HK-2 (cell line): ENCODE results near the gene ZNF385D.

Experiments used
- DNase-seq: peaks from one replicate; pipeline ENCODE4 v3.0.0-alpha.2; 2018; ENCODE audit not compliant: unreplicated experiment

Gene ZNF385D

GRCh38 chr3:21449738-21450137, 301.3 kb downstream of the ZNF385D start:
- DNase-seq: no peak

- DNase-seq: no peak
Measured at GRCh38 chr3:21447476-21448151, 303.4 kb downstream of the ZNF385D start.

- no peak for DNase-seq
Measured at GRCh38 chr3:21446945-21447475, 304.0 kb downstream of the ZNF385D start.

- no peak for DNase-seq
Measured at GRCh38 chr3:21446027-21446426, 305.0 kb downstream of the ZNF385D start.

GRCh38 chr3:21441821-21442220, 309.2 kb downstream of the ZNF385D start:
- no peak for DNase-seq

- DNase-seq: no peak
Measured at GRCh38 chr3:21436835-21437234, 314.2 kb downstream of the ZNF385D start.

- DNase-seq: no peak
Measured at GRCh38 chr3:21435871-21436270, 315.1 kb downstream of the ZNF385D start.

GRCh38 chr3:21434310-21434709, 316.7 kb downstream of the ZNF385D start:
- no peak for DNase-seq

- no peak for DNase-seq
Measured at GRCh38 chr3:21433751-21434150, 317.3 kb downstream of the ZNF385D start.

- DNase-seq: no peak
Measured at GRCh38 chr3:21426920-21427319, 324.1 kb downstream of the ZNF385D start.

GRCh38 chr3:21425715-21426114, 325.3 kb downstream of the ZNF385D start:
- DNase-seq: no peak

GRCh38 chr3:21421096-21421495, 329.9 kb downstream of the ZNF385D start:
- no peak for DNase-seq

- DNase-seq: no peak
Measured at GRCh38 chr3:21417991-21418390, 333.0 kb downstream of the ZNF385D start.

GRCh38 chr3:21414506-21414905, 336.5 kb downstream of the ZNF385D start:
- DNase-seq: no peak

GRCh38 chr3:21411058-21411457, 340.0 kb downstream of the ZNF385D start:
- no peak for DNase-seq

GRCh38 chr3:21409401-21409800, 341.6 kb downstream of the ZNF385D start:
- DNase-seq: no peak

- no peak for DNase-seq
Measured at GRCh38 chr3:21407743-21408142, 343.3 kb downstream of the ZNF385D start.

- no peak for DNase-seq
Measured at GRCh38 chr3:21405671-21406667, 345.0 kb downstream of the ZNF385D start.

- no peak for DNase-seq
Measured at GRCh38 chr3:21398461-21398860, 352.5 kb downstream of the ZNF385D start.

- no peak for DNase-seq
Measured at GRCh38 chr3:21393683-21394311, 357.2 kb downstream of the ZNF385D start.

GRCh38 chr3:21392526-21392925, 358.5 kb downstream of the ZNF385D start:
- DNase-seq: no peak

- DNase-seq: no peak
Measured at GRCh38 chr3:21390856-21391255, 360.2 kb downstream of the ZNF385D start.
